Anterior cingulate cortex (tissue), 58 donors: Measurements from ENCODE around the gene DGCR8.
A peak's percentile ranks its signal among the peaks of the same experiment; 100 is the strongest.
"Not testable (repeated sequence)": the region's sequence is repeated elsewhere in the genome, so short reads cannot be mapped to it uniquely, and the experiment has no call there.

Experiments used
- DNase-seq, 58 donors: peaks; one replicate each; lab custom pipeline; 2025; lab: John Stamatoyannopoulos, UW

Gene DGCR8

GRCh38 chr22:20065896-20066616 is 14.0 kb upstream of the DGCR8 start:
- DNase-seq: no peak

GRCh38 chr22:20066617-20067383 is 13.2 kb upstream of the DGCR8 start:
- no peak for DNase-seq

DNA sequence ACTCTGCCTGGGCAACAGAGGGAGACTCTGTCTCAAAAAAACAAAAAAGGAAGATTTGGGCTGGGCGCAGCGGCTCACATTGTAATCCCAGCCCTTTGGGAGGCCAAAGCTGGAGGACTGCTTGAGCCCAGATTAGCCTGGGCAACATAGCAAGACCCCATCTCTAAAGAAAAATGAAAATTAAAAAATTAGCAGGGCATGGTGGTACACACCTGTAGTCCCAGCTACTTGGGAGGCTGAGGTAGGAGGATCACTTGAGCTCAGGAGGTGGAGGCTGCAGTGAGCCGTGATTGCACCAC is 12.7 kb upstream of the DGCR8 start:
- DNase-seq: not testable (repeated sequence)

GRCh38 chr22:20068640-20069039 is 11.4 kb upstream of the DGCR8 start:
- no peak for DNase-seq

- no peak for DNase-seq
Measured at GRCh38 chr22:20069331-20070042, 10.6 kb upstream of the DGCR8 start.

- no peak for DNase-seq
Measured at GRCh38 chr22:20071524-20071972, 8.5 kb upstream of the DGCR8 start.

GRCh38 chr22:20076627-20077172 is 3.3 kb upstream of the DGCR8 start:
- no peak for DNase-seq

DNA sequence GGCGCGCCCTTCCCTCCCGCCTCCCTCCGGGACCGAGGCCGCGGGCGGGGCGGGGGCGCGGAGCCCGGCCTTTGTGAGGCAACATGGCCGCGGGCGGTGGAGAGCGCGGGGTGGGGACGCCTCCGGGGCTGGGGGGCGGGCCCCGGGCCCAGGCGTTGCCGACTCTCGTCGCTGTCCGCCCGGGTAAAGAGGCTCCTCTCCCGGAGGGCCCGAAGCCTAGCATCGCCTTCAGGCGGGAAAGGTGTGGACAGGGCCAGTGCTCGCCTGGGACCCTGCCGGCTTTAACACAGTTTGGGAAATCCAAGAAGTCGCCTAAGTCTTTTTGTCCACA is 369 bp downstream of the DGCR8 start:
- peak in 36 of 58 donors; percentile 29 to 76 (median 58) for DNase-seq

DNA sequence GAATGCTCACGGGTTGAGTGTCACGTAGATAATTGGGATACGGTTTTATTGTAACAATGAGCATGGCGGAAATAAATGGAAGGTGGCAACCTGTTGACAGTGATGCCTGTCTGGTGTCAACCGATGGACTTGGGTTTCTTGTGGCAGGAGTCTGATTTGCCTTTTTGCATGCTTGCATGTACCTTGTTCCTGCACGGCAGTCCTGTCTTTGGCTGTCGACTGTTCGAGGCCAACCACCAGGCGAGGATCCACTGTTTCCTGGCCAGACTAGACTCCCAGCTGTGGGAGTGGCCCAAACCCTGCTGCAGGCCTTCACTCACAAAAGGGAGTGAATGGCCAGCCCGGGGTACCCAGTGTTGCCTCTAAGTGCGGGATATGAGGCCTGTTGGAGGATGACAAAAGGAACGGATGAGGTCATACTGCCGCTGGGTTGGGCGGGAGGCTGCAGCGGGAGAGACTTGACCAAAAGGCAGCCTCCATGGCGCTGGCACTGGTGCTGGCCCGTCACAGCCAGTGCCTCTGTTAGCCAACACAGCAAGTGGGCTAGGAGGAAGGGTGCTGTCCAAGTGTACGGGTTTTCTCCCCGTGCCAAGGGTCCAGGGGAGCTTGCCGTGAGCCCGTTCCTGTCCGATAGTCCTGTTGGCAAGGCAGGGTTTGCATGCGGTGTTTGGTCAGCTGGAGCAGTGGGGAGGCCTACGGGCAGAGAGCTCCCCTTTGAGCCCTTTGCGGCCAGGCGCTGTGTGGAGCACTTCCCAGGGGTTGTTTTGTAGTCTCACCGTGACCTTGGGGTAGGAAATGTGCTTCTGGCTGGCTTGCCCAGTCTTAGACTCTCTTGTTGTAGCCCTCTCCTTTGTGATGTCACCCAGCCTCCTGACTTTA is 974 bp downstream of the DGCR8 start:
- peak in 3 of 58 donors; percentile 18 to 41 (median 20) for DNase-seq

DNA sequence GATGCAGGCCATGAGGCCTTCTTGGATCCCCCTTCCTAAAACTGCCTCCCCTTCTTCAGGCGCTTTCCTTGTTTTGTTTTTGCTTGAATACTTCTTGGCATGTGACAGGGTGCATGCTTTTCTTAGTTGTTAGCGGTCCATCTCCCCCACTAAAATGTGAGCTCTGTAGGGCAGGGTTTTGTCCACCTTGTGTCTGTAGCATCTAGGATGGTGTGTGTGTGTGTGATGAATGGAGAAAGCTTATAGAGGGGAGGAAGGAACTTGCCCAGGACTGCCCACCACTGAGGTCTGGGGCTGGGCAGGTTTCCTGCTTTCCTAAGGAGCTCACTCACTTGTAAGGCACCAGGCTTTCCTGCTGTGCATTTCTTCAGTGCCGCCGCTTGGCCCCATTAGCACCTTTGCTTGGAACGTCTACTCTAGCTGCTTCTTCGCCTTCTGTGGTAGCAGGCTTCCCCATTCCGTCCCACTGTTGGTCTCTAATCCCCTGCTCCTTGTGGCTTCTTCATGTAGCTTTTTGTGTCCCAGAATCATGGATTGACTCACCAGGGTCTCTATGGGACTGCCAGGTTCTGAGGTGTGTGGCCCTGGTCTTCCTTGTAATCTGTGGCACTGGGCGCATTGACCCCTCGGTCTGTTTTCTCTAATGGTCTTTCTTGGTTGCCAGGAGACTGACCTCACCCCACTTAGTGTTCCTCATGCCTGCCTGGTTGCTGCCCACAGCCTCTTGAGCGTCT is 3.3 kb downstream of the DGCR8 start:
- DNase-seq: no peak

DNA sequence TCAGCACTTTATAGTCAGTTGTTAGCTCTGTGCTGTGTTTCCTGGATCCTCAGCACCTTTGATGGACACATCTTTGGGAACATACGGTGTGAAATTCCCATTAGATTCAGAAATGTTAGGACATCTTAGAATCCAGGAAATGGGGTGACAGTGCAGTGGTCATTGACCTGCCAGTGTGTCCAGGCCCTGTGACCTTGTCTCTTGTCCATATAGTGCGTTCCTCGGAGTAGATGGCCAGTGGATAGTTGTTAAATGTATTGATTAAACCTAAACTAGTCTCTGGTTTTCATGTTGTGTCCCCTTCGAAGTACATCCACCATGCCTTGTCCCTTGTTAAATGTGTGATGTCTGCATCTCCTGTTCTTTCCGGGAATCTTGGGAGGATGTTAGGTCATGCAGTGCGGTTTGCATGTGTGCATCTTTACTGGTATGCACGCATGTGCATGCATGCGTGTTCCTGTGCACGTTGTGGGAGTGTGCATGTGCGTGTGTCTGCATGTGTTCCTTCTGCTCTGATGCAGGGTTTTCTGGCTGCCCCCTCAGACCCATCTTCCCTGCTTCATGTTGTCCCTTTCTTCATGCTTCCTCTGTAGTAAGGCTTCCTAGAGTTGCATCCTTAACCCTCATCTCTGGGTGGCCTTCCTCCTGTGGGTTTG is 4.0 kb downstream of the DGCR8 start:
- no peak for DNase-seq

DNA sequence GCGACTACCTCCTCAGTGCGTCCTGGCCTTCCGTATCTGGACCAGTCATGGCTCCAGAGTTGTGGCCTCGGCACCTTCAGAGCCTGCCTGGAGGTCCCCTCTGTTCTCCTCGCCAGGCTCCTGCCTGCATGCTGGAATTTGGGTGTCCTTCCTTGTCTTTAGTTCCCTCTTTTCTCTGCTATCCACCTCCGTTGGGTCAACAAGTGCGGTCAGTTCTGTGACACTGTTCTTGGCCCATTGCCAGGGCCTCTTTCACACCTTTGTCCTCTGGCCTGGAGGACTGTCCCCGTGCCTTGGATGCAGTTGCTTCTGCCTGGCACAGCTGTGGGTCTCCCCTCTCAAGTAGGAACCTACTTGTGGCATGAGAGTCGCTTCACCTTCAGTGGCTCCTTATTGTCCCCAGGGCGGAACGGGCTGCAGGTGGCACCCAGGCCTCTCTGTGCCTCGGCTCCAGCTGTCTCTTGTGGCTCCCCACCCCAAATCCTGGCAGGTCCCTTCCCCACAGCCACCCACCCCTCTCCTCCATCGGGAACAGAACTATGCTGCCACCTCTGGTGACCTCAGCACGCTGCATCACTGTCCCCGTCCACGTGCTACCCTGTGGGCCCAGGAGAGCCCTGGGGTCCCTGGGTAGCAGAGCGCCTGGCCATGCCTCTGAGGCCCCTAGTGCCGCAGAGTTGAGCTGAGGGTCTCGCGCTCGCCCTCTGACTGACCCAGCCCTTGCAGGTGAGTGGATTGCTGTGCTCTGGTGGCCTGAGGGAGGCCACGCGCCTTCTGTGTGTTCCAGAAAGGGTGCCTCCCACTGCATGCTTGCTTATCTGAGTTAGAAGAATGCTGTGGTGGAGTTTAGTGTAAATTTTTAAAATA is 4.7 kb downstream of the DGCR8 start:
- peak in 1 of 58 donors; percentile 17 for DNase-seq

DNA sequence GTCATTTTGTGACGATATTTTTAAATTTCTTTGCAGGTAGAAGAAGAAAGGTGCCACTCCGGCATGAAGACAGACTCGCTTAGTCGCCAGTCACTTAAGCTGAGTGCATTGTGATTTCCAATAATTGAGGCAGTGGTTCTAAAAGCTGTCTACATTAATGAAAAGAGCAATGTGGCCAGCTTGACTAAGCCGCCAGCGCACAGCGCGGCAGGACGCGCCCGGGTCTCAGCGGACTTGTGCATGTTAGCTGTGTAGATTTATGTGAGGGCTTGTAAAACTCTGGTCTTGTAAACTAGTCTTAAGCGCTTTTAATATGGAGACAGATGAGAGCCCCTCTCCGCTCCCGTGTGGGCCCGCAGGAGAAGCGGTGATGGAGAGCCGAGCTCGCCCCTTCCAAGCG is 5.6 kb downstream of the DGCR8 start:
- no peak for DNase-seq

DNA sequence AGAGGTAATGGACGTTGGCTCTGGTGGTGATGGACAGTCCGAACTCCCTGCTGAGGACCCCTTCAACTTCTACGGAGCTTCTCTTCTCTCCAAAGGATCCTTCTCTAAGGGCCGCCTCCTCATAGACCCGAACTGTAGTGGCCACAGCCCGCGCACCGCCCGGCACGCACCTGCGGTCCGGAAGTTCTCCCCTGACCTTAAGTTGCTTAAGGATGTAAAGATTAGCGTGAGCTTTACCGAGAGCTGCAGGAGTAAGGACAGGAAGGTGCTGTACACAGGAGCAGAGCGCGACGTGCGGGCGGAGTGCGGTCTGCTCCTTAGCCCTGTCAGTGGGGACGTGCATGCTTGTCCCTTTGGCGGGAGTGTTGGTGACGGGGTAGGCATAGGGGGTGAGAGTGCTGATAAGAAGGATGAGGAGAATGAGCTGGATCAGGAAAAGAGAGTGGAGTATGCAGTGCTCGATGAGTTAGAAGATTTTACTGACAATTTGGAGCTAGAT is 6.1 kb downstream of the DGCR8 start:
- DNase-seq: no peak

- no peak for DNase-seq
Measured at GRCh38 chr22:20086763-20087162, 6.7 kb downstream of the DGCR8 start.

GRCh38 chr22:20087319-20088262 is 7.5 kb downstream of the DGCR8 start:
- DNase-seq: no peak

DNA sequence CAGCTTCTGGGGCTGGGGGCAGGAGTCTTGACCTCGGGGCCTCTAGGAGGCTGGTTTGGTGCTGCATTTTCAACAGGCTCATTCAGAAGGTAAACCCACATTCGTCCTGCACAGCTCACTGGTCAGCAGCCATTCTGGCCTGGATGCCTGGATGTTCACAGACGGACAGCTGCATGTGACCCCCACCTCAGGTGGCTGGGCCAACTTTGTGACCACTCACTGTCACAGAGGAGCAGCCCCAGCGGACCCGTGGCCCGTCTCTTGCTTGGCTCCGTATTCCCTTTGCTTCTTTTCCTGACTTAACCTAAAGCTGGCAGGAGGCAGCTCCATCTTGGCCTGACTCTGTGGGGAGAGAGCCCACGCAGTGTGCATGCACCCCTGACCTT is 8.2 kb downstream of the DGCR8 start:
- no peak for DNase-seq
